Activated CD4-positive, CD25-positive, alpha-beta regulatory T cell treated with anti-CD3 and anti-CD28 coated beads, Interleukin-2, amount 50 U/mL, for 72 hours (primary cell): ENCODE results near the gene PAK1.

Experiments used
- DNase-seq: peaks from one replicate; pipeline ENCODE4 v3.0.0; 2021

PAK1 gene

GRCh38 chr11:77472991-77473800 lies 698 bp downstream of the PAK1 start:
- DNase-seq: peak; percentile 36

GRCh38 chr11:77471558-77472193 lies 2.2 kb downstream of the PAK1 start:
- no peak for DNase-seq

DNA sequence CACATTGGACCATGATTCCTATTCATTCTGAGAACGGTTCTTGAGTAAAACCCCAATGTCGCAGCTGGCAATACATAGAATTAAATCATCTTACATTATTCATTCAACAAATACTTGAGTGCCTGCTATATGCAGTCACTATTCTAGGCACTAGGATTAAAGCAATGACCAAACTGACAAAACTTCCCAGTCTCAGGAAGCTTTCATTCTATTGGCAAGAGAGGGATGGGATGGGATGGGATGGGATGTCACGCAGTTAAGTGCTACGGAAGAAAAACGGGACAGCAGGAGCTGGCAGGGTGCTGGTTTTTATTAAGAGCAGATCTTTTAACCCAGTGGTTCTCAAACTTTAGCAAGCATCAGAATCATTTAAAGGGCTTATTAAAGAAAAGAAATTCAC lies 2.9 kb downstream of the PAK1 start:
- DNase-seq: no peak

DNA sequence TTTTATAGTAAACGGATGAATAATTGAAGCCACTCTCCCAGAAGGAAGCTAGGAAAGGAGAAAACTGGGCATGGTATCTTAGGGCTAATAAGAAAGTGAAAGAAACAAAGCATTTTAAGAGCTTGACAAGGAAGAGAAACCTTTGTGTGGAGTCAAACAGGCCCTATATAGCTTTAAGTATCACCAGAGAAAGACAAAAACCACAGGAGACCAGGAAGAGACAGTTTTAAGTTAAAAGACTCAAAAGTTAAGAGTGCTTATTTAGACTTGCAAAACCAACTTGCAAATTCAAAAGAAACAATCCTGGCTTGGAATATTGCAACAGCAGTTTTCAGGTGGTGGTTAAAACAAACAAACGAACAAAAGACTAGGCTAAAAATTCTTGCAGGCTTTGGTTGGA lies 3.4 kb downstream of the PAK1 start:
- DNase-seq: no peak

DNA sequence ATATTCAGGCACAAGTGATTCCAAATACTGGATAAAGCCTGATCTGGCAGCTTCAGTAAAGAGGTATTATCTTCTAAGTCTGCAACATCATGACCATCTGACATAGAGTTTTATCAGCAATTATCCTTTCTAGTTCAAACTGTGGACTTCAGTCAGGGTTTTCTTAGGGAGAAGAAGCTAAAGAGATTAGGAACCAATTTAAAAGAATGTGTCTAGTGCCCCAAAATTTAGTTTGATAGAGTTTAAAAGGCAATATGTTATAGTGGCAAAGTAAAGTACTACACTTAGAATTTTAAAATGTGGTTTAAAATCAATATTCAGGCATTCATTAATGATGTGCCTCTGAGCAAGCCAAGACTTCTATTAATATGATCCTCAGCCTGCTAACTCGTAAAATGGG lies 5.4 kb downstream of the PAK1 start:
- DNase-seq: no peak

- no peak for DNase-seq
Observed at GRCh38 chr11:77467993-77468392, 5.9 kb downstream of the PAK1 start.

DNA sequence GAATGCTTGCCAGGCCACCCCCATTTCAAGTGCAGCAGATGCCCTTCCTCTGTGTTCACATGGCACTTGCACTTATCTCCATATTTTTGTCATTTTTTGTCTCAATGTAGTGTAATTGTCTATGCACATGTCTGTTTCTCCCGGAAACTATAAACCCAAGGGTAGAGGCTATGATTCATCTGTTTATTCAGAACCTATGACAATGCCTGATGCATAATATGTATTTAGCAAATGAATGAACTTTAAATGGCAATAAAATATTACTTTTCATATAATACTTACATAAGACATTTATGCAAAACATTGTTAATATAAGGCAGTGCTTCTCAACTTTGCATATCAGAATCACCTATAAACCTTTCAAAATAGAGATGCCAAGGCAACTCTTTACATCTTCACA lies 6.7 kb downstream of the PAK1 start:
- DNase-seq: no peak

GRCh38 chr11:77457340-77457739 lies 16.6 kb downstream of the PAK1 start:
- no peak for DNase-seq

DNA sequence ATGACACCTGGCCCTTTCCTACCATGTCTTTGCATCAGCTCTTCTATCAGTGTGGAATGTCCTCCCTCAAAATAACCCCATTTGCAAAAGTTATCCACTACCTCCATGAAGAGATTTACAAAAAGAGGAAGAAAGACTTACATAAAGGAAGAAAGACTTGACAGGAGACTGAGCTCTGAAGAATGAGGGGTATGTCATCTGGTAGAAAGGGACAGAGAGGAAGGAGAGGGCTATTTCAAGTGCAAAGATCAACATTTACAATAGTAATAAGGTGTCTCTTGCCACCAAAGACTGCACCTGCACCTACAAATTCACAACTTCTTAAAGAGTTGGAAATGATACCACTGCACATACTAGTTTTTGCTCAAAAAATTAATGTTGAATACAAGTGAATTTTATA lies 18.2 kb downstream of the PAK1 start:
- DNase-seq: no peak

DNA sequence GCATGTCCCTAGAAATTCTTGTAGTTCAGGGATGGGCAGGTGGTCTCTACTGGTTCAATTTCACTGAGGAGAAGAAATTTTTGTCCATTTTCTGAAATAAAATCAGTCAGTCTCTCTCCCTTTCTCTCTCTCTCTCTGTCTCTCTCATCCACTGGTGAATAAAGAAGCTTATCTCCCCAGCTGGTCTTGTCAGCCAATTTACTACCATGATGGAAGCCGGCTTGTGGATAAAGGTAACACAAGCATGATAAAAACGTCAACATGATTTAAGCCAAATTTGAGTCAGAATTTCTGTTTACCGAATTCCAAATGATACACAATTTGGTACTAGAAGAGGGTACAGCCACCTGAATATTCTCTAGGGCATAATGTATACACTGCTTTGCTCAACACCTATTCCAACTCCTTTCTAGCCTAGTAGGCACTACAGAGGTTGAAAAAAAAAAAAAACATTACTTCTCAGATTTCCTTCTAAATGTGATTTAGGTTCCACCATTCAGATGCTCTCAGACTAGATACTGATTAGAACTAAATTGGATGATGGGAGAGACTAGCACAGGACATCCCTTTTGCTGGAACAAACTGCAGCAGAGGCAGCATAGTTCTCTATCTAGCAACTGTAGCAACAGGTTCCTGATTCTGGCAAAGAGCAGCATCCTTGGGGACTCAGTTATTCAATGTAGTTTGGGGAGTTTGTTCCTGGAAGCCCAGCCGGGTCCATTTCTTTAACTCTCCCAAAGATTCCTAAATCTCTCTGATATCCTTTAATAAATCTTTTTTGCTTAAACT lies 18.8 kb downstream of the PAK1 start:
- no peak for DNase-seq

DNA sequence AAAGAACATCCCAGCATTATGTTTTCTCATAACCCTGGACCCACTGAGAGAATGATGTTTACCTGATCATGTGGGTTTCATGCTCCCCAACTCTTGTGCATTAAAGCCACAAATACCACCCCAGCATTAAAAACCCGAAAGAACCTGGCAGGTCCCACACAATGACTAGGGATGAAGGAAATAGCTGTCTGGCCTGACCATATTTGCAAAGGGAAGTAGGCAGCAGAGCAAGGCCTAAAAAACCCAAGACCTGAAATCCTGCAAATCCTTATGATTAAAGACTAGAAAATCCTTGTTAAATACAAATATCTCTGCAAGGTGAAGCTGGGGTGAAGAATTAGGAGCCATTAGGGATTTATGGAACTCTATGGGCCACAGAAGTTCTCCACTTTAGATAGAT lies 23.7 kb downstream of the PAK1 start:
- no peak for DNase-seq

GRCh38 chr11:77449784-77450183 lies 24.1 kb downstream of the PAK1 start:
- no peak for DNase-seq

GRCh38 chr11:77449060-77449521 lies 24.8 kb downstream of the PAK1 start:
- no peak for DNase-seq

- no peak for DNase-seq
Observed at GRCh38 chr11:77448269-77448668, 25.6 kb downstream of the PAK1 start.

DNA sequence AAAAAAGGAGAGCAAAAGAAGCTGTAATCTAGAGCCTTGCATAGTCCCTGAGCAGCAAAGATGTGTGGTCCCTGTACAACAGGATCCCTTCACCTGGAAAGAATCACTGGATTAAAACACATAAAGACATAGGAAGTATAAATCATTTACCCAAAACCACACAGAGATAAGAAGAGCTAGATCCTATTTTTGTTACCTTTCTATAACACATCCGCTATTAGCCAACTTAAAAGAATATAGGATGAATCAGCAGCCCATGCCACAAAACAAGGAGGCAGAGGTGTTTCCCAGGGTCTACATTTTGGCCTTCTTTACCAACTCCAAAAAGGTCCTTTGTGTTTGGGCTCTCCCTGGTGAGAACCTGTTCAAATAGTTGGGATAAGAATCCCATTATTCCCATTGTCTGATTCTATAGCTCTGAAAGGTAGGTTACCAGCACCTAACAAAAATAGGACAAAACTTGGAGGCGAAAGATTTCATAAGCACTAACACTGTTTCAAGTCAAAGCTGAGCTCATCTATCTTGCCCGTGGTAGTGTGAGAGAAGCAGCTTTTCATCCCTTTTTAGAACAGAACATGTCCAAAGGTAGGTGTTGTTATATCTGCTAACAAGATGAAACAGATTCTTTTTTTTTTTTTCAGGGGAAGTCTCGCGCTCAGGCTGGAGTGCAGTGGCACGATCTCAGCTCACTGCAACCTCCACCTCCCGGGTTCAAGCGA lies 26.8 kb downstream of the PAK1 start:
- no peak for DNase-seq

GRCh38 chr11:77444261-77444660 lies 29.6 kb downstream of the PAK1 start:
- DNase-seq: no peak

- DNase-seq: no peak
Observed at GRCh38 chr11:77442394-77443053, 31.4 kb downstream of the PAK1 start.

DNA sequence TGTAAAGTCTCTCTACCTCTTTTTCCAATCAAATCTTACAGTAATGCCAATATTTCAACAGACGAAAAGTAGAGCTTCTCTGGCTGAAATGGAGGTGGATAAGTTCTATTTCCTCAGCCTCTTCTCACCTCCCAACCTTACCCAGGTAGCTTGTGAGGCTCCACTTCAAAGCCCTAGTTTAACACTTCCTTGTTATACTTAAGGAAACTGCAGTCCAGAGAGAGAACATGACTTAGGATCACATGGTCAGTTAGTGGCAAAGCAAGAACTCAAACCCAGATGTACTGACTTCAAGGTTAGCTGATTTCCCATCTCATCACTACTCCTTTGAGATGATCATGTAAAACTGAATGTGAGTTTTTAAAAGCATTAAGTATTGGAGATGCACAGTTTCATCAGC lies 32.5 kb downstream of the PAK1 start:
- DNase-seq: no peak

GRCh38 chr11:77440678-77441077 lies 33.2 kb downstream of the PAK1 start:
- DNase-seq: no peak

DNA sequence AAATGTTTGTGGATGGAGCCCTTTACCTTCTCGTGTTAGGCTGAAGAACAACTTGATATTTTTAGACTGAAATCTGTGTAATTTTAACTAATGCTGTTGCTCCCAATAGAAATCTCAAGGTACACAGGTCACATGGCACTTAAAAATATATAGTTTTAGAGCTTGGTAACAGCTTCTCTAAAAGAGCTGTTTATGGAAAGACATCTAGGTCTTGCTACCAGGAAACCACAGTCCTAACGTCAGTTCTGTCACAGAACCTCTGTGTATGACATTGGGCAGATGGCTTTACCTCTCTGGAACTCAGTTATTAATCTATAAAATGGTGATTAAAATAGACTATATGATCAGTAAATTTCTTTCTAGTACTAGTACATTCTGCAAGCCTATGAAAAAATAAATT lies 35.4 kb downstream of the PAK1 start:
- DNase-seq: no peak

- DNase-seq: no peak
Observed at GRCh38 chr11:77436969-77437368, 36.9 kb downstream of the PAK1 start.

- DNase-seq: no peak
Observed at GRCh38 chr11:77436506-77436905, 37.4 kb downstream of the PAK1 start.

- DNase-seq: no peak
Observed at GRCh38 chr11:77435972-77436371, 37.9 kb downstream of the PAK1 start.
